ENCODE data around the gene MRPL27.
"Not testable (repeated sequence)": the region's sequence is repeated elsewhere in the genome, so short reads cannot be mapped to it uniquely, and the experiment has no call there.

MRPL27 gene

GRCh38 chr17:50372758-50373556, at the start of gene MRPL27, which contains the start of gene EME1:
Gene MRPL27, minus strand, starts transcription at chr17:50373184. Its CDS starts 14 bp downstream, at chr17:50373170.
Gene EME1, plus strand, starts transcription at chr17:50373229. Its CDS starts 1,980 bp downstream, at chr17:50375209.
- Histone ChIP-seq H3K9me3 (ENCODE audit: control insufficient read depth in 1 of 2, low read length in 2 of 2) (no peaks in the 10 kb centered on the region), H3K27me3 (ENCODE audit: low read depth, low read length) (no peaks in the 10 kb centered on the region), H3K4me3 (ENCODE audit: low read depth in 1 of 2, low read length in 2 of 2) (peak within 1 kb of the TSS; percentile 85 to 94), H3K27ac (ENCODE audit: low read length) (peak within 1 kb of the TSS; percentile 99), H3K4me1 (ENCODE audit: control insufficient read depth in 1 of 2, insufficient read depth in 2 of 2, low read length in 2 of 2) (peaks cover 3 to 21% of the 10 kb centered on the region in 2 donors), H3K36me3 (ENCODE audit: control insufficient read depth in 1 of 2, insufficient read depth in 2 of 2, low read length in 2 of 2) (peaks cover 26 to 28% of the 10 kb centered on the region in 2 donors)

- no peaks in the 10 kb centered on the region for H3K27me3 ChIP-seq (ENCODE audit: low read depth, low read length)
- H3K4me1 ChIP-seq (ENCODE audit: control insufficient read depth in 1 of 2, insufficient read depth in 2 of 2, low read length in 2 of 2), result peaks cover 14 to 26% of the 10 kb centered on the region in 2 donors
- no peaks in the 10 kb centered on the region for H3K9me3 ChIP-seq (ENCODE audit: control insufficient read depth in 1 of 2, low read length in 2 of 2)
- H3K27ac ChIP-seq (ENCODE audit: low read length), result no peak overlapping the region
- H3K4me3 ChIP-seq (ENCODE audit: low read depth in 1 of 2, low read length in 2 of 2), result no peak overlapping the region
- no peaks in the 10 kb centered on the region for H3K36me3 ChIP-seq (ENCODE audit: control insufficient read depth in 1 of 2, insufficient read depth in 2 of 2, low read length in 2 of 2)
Measured at GRCh38 chr17:50422738-50423137, 49.8 kb upstream of the MRPL27 start.

- Histone ChIP-seq H3K9me3 (ENCODE audit: control insufficient read depth in 1 of 2, low read length in 2 of 2) (no peaks in the 10 kb centered on the region), H3K4me3 (ENCODE audit: low read depth in 1 of 2, low read length in 2 of 2) (peak overlapping the region in 1 of 2 donors; percentile 43), H3K27me3 (ENCODE audit: low read depth, low read length) (no peaks in the 10 kb centered on the region), H3K36me3 (ENCODE audit: control insufficient read depth in 1 of 2, insufficient read depth in 2 of 2, low read length in 2 of 2) (no peaks in the 10 kb centered on the region), H3K27ac (ENCODE audit: low read length) (peak overlapping the region; percentile 80), H3K4me1 (ENCODE audit: control insufficient read depth in 1 of 2, insufficient read depth in 2 of 2, low read length in 2 of 2) (peaks cover 14% of the 10 kb centered on the region in 2 donors)
Measured at GRCh38 chr17:50421308-50422051, 48.5 kb upstream of the MRPL27 start.

GRCh38 chr17:50420419-50421112, 47.6 kb upstream of the MRPL27 start:
- Histone ChIP-seq H3K4me3 (ENCODE audit: low read depth in 1 of 2, low read length in 2 of 2) (peak overlapping the region in 1 of 2 donors; percentile 43), H3K36me3 (ENCODE audit: control insufficient read depth in 1 of 2, insufficient read depth in 2 of 2, low read length in 2 of 2) (no peaks in the 10 kb centered on the region), H3K9me3 (ENCODE audit: control insufficient read depth in 1 of 2, low read length in 2 of 2) (no peaks in the 10 kb centered on the region), H3K27me3 (ENCODE audit: low read depth, low read length) (no peaks in the 10 kb centered on the region), H3K27ac (ENCODE audit: low read length) (no peak overlapping the region), H3K4me1 (ENCODE audit: control insufficient read depth in 1 of 2, insufficient read depth in 2 of 2, low read length in 2 of 2) (peaks cover 11 to 14% of the 10 kb centered on the region in 2 donors)

GRCh38 chr17:50419577-50419976, 46.6 kb upstream of the MRPL27 start:
- not testable (repeated sequence) for H3K36me3 ChIP-seq (ENCODE audit: control insufficient read depth in 1 of 2, insufficient read depth in 2 of 2, low read length in 2 of 2); H3K27me3 ChIP-seq (ENCODE audit: low read depth, low read length); H3K9me3 ChIP-seq (ENCODE audit: control insufficient read depth in 1 of 2, low read length in 2 of 2); H3K27ac ChIP-seq (ENCODE audit: low read length); H3K4me1 ChIP-seq (ENCODE audit: control insufficient read depth in 1 of 2, insufficient read depth in 2 of 2, low read length in 2 of 2); H3K4me3 ChIP-seq (ENCODE audit: low read depth in 1 of 2, low read length in 2 of 2)

- no peaks in the 10 kb centered on the region for H3K4me1 ChIP-seq (ENCODE audit: control insufficient read depth in 1 of 2, insufficient read depth in 2 of 2, low read length in 2 of 2)
- H3K27me3 ChIP-seq (ENCODE audit: low read depth, low read length), result no peaks in the 10 kb centered on the region
- H3K36me3 ChIP-seq (ENCODE audit: control insufficient read depth in 1 of 2, insufficient read depth in 2 of 2, low read length in 2 of 2), result no peaks in the 10 kb centered on the region
- H3K9me3 ChIP-seq (ENCODE audit: control insufficient read depth in 1 of 2, low read length in 2 of 2), result no peaks in the 10 kb centered on the region
- no peak overlapping the region for H3K4me3 ChIP-seq (ENCODE audit: low read depth in 1 of 2, low read length in 2 of 2)
- no peak overlapping the region for H3K27ac ChIP-seq (ENCODE audit: low read length)
Measured at GRCh38 chr17:50414808-50415207, 41.8 kb upstream of the MRPL27 start.

- Histone ChIP-seq H3K36me3 (ENCODE audit: control insufficient read depth in 1 of 2, insufficient read depth in 2 of 2, low read length in 2 of 2) (no peaks in the 10 kb centered on the region), H3K9me3 (ENCODE audit: control insufficient read depth in 1 of 2, low read length in 2 of 2) (no peaks in the 10 kb centered on the region), H3K27me3 (ENCODE audit: low read depth, low read length) (no peaks in the 10 kb centered on the region), H3K4me3 (ENCODE audit: low read depth in 1 of 2, low read length in 2 of 2) (no peak overlapping the region), H3K4me1 (ENCODE audit: control insufficient read depth in 1 of 2, insufficient read depth in 2 of 2, low read length in 2 of 2) (no peaks in the 10 kb centered on the region), H3K27ac (ENCODE audit: low read length) (no peak overlapping the region)
Measured at GRCh38 chr17:50412188-50412732, 39.3 kb upstream of the MRPL27 start.

- H3K27me3 ChIP-seq (ENCODE audit: low read depth, low read length), result no peaks in the 10 kb centered on the region
- no peak overlapping the region for H3K27ac ChIP-seq (ENCODE audit: low read length)
- no peak overlapping the region for H3K4me3 ChIP-seq (ENCODE audit: low read depth in 1 of 2, low read length in 2 of 2)
- H3K4me1 ChIP-seq (ENCODE audit: control insufficient read depth in 1 of 2, insufficient read depth in 2 of 2, low read length in 2 of 2), result no peaks in the 10 kb centered on the region
- no peaks in the 10 kb centered on the region for H3K36me3 ChIP-seq (ENCODE audit: control insufficient read depth in 1 of 2, insufficient read depth in 2 of 2, low read length in 2 of 2)
- H3K9me3 ChIP-seq (ENCODE audit: control insufficient read depth in 1 of 2, low read length in 2 of 2), result no peaks in the 10 kb centered on the region
Measured at GRCh38 chr17:50407921-50408320, 34.9 kb upstream of the MRPL27 start.

GRCh38 chr17:50406578-50406977, 33.6 kb upstream of the MRPL27 start:
- Histone ChIP-seq H3K4me3 (ENCODE audit: low read depth in 1 of 2, low read length in 2 of 2) (no peak overlapping the region), H3K27ac (ENCODE audit: low read length) (no peak overlapping the region), H3K36me3 (ENCODE audit: control insufficient read depth in 1 of 2, insufficient read depth in 2 of 2, low read length in 2 of 2) (no peaks in the 10 kb centered on the region), H3K4me1 (ENCODE audit: control insufficient read depth in 1 of 2, insufficient read depth in 2 of 2, low read length in 2 of 2) (no peaks in the 10 kb centered on the region), H3K9me3 (ENCODE audit: control insufficient read depth in 1 of 2, low read length in 2 of 2) (no peaks in the 10 kb centered on the region), H3K27me3 (ENCODE audit: low read depth, low read length) (no peaks in the 10 kb centered on the region)

- H3K4me3 ChIP-seq (ENCODE audit: low read depth in 1 of 2, low read length in 2 of 2); H3K4me1 ChIP-seq (ENCODE audit: control insufficient read depth in 1 of 2, insufficient read depth in 2 of 2, low read length in 2 of 2); H3K9me3 ChIP-seq (ENCODE audit: control insufficient read depth in 1 of 2, low read length in 2 of 2); H3K36me3 ChIP-seq (ENCODE audit: control insufficient read depth in 1 of 2, insufficient read depth in 2 of 2, low read length in 2 of 2); H3K27ac ChIP-seq (ENCODE audit: low read length); H3K27me3 ChIP-seq (ENCODE audit: low read depth, low read length): not testable (repeated sequence)
Measured at GRCh38 chr17:50405351-50405750, 32.4 kb upstream of the MRPL27 start.

- H3K36me3 ChIP-seq (ENCODE audit: control insufficient read depth in 1 of 2, insufficient read depth in 2 of 2, low read length in 2 of 2), result peaks cover 4 to 16% of the 10 kb centered on the region in 2 donors
- peaks cover 0 to 27% of the 10 kb centered on the region in 2 donors for H3K4me1 ChIP-seq (ENCODE audit: control insufficient read depth in 1 of 2, insufficient read depth in 2 of 2, low read length in 2 of 2)
- H3K9me3 ChIP-seq (ENCODE audit: control insufficient read depth in 1 of 2, low read length in 2 of 2); H3K27ac ChIP-seq (ENCODE audit: low read length); H3K4me3 ChIP-seq (ENCODE audit: low read depth in 1 of 2, low read length in 2 of 2); H3K27me3 ChIP-seq (ENCODE audit: low read depth, low read length): not testable (repeated sequence)
Measured at GRCh38 chr17:50399591-50399990, 26.6 kb upstream of the MRPL27 start.
